ENCODE results near the gene FOXL1.
"Not testable (repeated sequence)": the region's sequence is repeated elsewhere in the genome, so short reads cannot be mapped to it uniquely, and the experiment has no call there.

Gene FOXL1

DNA sequence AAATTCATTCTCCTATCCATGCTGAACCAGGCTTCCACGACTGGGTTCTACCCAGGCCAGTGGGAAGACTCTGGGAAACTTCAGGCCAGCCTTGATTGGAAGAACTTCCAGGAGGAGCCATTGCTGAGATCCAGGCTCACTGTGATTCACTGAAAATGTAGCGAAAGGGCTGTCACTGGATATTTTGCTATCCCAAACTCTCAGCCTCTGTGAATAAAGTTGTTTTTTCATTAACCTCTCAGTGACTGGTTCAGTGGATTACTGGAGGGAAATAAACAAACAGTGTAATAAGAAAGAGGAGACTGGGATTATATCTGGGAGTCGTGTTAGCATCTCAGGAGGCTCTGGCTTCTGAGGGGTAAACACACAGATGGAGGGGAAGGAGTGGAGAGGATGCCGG lies 3.1 kb downstream of the FOXL1 start:
- no peak for DNase-seq

DNA sequence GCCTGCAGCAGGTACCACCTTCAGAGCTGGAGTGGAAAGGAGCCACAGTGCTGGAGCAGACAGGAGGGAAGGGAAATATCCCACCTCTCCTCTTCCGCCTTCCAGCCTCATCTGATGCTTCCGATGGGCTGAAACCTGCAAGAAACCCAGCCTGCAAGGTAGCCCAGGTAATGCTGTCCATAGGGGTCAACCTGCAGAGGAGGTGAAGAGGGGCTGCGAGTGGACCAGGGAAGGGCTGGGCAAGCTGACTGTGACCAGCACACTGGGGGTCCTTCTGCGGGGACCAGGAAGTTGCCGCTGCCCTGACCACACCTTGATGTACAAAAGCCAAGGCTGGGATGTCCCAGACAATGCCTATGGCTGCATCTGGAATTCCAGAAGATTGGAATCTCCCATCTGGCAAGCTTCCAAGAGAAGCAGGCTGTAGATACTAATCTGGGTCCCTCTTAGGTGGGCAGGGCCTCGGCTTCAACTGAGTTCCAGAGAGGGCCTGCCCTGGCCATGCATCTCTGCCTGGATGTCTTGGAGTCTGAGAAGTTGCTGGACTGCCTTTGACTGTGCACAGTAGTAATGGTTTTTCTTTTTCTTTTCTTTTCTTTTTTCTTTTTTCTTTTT lies 5.8 kb downstream of the FOXL1 start:
- DNase-seq, result no peak

DNA sequence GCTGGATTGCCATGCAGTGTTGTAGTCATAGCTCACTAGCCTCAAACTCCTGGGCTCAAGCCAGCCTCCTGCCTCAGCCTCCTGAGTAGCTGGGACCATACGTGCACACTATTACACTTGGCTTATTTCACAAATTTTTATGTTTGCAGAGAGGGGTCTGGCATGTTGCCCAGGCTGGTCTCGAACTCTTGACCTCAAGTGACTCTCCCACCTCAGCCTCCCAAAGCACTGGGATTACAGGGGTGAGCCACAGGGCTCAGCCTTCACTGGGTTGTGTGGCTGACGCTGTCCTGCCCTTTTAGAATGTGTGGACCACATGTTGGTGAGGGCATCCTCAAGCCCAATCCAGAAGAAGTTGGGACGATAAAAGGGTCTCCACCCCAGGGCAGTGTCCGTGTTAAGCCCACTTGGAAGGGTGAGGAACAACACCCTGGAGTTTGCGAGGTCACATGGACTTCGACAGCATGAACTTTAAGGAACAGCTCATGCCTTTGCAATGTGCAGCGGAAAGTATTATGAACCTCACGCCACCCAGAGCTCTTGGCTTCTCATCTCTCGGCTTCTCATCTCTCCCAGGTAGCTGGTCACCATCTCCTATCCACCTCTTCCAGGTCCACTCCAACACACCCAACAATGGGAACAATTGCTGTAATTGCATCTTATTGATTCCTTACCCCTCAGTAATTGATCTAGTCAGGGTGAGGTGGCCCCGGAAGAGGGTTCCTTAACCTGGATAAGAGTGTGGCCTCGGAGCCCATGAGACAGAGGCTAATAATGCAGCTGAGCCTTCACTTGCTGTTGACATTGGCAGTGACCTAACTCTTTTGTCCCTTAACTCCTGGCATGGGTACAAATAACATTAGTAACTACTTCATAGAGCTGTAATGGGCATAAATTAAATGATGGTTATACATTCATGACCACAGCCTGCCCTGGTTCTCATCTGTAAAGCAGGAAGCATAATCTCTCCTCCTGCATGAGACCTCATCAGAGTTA lies 6.7 kb downstream of the FOXL1 start:
- DNase-seq, result no peak

DNA sequence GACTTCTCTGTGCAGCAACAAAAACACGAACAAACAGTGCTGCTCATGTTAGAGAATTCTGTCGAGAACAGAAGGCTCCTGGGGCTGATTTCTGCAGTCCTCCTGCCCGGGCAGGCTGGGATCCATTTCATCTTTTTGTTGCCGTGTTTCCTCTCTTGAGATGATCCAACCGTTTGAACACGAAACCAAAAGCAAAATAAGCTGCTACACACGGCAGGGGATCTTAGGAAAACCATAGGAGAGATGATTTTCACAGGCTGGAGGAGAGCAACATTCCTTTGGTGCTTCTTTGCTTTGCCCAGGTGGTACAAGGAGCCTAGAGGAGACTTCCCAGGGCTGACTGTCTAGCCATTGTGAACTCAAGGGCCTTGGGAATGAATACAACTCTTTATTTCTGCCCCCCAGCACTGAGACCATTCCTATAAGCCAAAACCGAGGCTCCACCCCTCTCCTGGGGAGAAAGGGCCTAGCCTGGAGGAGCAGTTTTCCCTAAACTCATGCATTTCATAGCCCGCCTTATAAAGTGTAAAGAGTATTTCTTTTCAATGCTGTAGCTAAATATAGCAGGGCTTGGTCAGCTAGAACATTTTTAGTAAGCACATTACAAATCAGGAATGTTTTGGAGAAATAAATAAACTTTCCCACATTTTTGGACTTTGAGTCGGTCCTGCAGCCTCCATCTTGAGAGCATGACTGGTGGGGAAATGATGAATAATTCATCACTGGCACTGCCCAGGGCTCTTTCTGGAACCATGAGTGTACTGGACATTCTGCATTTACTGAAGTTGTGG lies 7.7 kb downstream of the FOXL1 start:
- no peak for DNase-seq

DNA sequence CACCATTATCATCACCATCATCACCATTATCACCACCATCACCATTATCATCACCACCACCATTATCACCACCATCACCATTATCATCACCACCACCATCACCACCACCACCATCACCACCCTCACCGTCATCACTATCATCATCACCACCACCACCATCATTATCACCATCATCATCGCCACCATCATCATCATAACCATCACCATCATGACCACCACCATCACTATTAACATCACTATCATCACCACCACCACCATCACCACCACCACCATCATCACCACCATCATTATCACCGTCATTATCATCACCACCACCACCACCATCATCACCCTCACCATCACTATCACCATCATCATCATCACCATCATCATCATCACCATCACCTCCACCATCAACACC lies 9.1 kb downstream of the FOXL1 start:
- DNase-seq, result no peak

DNA sequence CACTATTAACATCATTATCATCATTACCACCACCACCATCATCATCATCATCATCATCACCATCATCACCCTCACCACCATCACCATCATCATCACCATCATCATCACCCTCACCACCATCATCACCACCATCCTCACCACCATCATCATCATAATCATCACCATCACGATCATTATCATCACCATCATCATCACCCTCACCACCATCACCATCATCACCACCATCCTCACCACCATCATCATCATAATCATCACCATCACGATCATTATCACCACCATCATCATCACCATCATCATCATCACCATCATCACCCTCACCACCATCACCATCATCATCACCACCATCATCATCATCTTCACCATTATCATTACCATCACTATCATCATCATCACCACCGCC lies 9.6 kb downstream of the FOXL1 start:
- not testable (repeated sequence) for DNase-seq

DNA sequence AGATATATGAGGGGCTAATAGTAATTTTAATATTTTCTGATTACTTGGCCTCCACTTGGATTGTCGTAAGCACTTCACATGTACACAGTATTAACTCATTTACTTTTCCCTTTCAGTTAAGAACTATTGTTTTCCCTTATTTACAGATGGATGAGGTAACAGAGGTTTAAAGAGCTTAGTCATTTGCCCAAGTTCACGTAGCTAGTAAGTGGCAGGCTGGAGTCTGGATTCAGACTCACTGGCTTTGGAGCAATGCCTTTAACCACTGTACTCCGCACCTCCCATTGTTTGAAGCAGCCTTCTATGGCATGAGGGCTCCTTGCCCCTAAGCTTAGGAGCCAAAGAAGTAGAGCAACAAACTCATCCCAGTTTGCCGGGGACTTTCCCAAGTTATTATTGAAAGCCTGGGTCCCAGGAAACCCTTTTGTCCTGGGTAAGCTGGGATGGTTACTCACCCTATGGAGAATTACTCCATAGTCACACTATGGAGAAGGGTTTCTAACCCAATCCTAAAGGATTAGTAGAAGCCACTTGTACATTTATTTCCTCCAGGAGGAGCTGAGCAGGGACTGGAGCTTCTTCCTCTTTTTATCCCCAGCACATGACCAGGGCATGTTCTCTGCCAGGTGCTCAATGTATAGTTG lies 12.3 kb downstream of the FOXL1 start:
- no peak for DNase-seq

DNA sequence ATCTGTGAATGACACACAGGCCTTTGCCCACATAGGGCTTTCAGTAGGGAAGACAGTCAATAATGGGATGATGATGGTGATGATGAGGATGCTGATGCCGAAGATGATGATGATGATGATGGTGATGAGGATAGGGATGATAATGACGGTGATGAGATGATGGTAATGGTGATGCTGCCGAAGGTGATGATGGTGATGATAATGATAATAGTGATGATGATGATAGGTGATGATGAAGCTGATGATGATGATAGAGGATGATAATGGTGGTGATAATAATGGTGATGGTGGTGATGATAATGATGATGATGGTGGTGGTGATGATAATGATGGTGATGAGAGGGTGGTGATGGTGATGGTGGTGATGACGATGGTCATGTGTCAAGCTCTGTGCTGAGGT lies 12.9 kb downstream of the FOXL1 start:
- no peak for DNase-seq

DNA sequence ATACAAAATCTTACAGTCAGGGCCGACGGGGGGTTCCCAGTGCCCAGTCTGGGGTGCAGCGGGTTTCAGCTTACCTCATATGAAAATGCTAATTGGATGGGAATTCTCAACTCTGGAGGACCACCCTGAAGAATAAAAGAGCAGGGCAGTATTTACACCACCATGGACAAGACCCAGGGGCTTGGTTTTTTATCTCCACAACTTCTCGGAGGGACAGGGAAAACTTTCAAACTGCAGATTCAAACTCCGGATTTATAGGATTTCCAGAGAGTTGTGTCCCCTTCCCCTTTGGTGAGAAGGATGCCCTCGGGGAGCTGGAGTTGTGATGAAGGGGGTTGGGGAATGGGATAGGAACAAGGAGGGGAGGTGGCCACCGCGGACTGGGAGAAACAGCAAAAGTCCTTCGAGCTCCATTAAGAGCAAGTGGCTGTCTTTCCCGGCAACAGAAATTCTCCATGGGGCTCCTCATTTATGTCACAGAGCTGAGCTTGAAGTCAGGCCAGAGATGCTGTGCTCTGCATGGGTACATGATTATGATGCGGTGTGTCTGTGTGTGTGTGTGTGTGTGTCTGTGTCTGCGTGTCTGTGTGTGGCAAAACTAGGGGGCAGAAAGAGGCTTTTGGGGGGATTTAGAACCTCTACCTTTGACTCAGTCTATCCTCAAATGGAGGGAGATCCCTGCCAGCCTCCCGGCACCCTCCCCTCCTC lies 15.7 kb downstream of the FOXL1 start:
- no peak for DNase-seq

DNA sequence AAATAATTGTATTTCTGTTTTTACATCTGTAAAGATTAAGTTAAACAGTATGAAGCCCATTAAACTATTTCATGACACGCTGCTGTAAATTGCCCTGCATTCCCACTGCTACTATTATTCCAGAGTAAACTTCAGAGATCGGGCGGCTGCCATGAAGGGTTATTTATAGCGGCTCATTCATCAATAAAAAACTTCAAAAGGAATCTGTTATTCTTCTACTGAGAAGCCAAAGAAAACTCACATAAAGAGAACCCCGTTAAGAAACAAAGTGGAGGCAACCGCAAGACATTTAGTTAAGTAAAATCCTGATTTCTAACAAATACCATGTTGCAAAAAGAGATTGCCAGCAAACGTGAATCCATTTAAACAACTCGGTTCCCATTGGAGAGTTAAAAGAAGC lies 16.4 kb downstream of the FOXL1 start:
- DNase-seq, result no peak

DNA sequence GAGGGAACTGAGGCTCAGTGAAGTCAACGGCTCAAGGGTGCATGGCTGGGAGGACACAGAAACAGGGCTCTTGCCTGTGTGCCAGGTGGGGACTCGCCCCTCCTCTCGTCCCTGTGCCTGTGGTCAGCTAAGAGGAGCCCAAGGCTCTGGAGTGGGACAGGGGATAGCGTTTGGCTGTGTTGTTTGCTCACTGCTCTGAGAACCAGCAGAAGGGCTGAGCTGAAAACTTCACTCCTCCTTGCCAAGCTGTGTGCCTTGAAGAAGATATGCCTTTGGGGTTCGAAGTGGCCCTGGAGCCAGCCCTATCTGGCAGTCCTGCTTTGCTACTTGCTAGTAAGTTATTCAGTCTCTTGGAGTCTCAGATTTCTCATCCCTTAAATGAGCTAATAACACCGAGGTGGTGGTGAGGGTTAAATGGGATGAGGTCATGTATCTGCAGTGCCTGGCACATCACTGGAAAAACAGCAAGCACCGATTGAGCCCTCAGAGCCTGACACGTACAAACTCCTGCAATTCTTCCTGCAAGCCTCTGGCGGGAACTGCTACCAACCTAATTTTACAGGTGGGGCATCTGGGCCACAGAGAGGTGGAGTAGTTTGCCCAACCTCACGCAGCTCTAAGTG lies 17.7 kb downstream of the FOXL1 start:
- DNase-seq, result no peak

DNA sequence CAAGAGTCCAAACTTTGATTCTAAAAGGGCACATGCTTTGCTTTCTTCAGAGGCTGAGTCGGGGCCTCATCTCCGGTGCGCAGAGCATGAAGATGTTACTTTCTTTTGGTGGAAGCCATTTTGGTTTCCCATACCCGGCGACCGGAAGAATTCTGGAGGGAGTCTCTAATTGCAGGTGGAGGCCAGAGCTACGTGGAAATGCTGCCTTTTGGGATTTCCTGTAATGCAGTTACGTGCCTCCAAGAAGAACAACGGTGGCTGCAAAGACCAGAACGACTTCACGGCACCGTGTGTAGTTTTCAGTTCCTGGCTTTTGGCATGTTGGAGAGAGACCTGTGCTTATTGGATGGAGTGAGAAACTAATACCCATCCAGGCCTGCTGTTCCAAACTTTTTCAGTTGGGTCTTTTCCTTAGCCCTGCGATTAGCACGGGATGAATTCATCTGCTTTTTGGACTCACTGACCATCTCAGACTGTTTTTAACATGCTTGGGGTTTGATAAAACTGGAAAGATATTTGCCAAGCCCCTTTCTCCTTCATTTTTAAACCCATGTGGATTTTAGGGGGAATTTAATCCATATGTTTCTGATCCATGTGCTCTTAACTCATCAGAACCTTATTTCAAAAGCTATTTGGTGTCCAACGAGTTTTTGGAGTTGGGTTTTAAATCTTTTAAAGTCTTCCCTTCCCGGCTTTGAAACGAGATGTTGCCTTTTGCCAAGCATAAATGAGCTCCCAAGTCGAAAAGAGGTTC lies 19.0 kb downstream of the FOXL1 start:
- DNase-seq, result no peak

DNA sequence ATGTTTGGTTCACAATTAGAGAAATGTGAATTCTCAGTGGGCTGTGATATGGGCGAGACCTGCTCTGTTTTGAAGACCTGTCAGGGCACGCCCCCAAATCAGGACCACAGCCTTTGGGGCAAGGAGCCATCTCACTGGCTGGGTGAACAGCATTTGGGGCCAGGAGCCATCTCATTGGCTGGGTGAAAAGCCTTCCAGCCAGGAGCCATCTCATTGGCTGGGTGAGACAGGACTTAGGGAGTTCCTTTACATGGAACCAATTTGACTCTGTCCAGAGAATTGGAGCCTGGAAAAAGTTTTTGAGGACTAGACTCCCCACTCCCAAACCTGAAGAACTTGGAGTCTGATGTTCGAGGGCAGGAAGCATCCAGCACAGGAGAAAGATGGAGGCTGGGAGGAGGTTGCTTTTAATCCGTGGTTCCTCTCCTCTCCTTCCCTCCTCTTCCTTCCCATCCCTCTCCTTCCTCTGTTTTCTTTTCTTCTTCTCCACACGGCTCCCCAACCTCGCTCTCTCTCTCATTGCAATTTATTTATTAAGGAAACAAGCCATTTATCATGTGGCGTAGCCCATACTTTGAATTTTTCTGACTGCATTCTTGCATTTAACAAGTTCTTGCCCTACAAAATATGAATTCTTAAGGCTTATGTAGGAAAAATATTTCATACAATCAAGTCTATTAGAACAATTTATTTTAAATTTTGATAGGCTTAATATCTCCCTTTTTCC lies 19.7 kb downstream of the FOXL1 start:
- DNase-seq, result no peak

DNA sequence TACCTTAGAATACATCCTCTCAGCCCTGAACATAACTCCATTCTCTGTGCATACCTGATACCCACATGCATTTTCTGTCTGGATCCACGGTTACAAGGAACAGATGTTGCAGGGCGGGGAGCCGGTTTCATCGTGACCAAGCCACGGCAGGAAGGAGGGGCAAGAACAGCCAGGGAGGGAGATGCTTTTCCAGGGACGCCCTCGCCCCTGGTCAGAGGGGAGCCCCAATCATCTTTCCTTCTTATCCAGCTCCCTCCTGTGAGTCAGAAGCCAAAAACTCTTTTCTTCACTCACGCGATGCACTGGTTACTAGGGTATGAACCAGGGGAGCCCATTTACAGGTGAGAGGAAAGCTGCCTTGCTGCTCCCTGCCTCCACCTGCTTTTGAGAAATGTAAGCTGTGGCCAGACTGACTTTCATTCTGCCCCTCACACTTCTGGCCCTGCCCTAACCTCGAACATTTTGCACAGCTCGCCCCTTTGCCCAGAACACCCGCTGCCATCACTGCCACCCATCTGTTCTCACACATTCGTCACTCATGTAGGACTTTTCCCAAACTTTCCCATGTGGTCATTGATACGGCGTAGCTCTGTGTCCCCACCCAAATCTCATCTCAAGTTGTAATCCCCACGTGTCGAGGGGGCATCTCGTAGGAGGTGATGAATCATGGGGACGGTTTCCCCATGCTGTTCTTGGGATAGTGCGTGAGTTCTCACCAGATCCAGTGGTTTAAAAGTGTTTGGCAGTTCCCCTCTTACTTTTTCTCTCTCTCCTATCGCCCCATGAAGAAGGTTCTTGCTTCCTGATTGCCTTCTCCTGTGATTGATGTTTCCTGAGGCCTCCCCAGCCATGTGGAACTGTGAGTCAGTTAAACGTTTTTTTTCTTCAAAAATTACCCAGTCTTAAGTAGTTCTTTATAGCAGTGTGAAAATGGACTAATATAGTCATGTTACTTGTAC lies 20.5 kb downstream of the FOXL1 start:
- no peak for DNase-seq

DNA sequence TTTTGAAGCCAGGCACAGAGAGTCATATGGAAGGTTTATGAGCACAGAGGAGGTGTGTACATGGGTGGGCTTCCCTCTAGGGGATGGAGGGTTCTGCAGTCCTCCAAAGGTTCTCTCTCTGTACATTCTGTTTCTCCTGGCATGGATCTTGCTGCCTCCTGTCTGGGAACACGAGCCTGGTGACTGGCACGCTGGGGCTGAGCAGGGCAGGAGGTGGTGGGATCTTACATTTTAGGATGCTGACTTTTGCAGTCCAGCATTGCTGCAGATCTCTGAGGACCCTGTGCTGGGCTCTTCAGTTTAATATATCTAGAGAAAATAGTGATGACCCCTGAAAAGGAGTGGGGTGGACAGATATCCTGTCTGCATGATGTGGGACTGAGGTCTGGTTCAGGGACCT lies 23.0 kb downstream of the FOXL1 start:
- no peak for DNase-seq

DNA sequence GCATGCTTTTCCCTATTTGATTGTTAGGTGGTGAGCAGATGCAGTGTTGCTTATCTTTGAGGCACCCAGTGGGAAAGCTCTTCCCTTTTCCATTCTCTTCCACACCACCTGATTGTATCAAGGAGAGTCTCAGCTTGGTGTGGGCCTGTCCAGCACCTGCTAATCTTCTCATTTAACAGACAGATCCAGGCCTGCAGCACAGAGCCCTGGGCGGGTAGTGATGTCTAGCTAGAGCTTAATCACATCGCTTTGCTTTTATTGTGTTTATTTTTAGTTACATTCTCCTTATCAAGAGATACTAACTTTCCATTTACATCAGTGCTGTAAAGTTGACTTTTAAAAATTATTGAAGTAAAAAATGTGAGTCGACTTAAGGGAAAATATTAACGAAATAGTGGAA lies 24.2 kb downstream of the FOXL1 start:
- no peak for DNase-seq

DNA sequence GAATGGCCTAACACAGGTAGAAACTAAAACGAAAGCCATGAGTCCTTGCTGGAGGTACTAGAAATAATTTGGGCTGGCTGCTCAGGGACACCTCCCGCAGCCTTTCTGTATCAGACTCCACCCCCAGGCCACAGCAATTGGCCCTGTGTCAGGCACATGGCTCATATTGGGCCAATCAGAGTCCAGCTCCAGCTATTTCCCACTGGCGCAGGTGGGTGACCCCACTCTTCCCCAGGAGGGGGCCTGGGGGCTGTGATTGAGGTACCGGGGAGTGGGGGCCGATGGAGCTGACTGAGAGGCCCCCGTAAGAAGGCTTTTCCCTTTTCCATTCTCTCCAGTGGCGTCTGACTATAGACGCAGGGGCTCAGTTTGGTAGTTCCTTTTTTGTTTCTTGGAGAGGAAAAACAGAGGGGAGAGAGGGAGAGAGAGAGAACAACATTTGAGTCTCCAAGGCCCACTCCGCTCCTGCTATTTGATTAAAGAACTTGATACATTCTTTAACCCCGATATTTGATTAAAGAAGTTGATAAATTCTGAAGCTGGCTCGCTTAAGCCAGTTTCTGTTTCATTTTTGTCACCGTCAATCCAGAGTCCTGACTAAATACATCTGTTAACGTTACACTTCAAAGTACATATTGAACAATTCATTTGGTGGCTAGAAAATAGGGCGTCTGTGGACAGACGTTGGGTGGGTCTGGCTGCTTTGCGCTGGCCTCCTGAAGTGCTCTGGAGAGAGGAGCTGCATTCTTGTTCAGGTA lies 26.3 kb downstream of the FOXL1 start:
- DNase-seq, result no peak

DNA sequence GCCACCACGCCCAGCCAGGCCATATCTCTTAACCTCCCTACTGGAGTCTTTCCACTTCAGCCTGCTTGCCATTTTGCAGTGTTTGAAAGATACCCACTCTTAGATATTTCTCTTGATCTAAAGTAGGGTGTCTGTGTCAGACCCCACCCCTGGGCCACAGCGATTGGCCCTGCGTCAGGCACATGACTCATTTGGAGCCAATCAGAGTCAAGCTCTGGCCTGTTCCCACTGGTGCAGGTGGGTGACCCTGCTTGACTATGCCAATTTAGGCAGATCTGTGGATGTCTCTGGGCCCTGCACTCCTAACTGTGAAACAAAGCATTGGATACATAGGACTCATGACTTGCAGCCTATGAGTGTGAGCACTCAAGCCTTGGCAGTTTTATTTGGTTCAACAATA lies 27.6 kb downstream of the FOXL1 start:
- DNase-seq, result no peak
